ENCODE measurements around the gene NPEPL1.

NPEPL1 gene

GRCh38 chr20:58657986-58658385 is 34.6 kb upstream of the NPEPL1 start:
- DNase-seq (ENCODE audit: low read depth in 3 of 3), result no peak

GRCh38 chr20:58658760-58659159 is 33.8 kb upstream of the NPEPL1 start:
- DNase-seq (ENCODE audit: low read depth in 3 of 3), result no peak

GRCh38 chr20:58659841-58660240 is 32.8 kb upstream of the NPEPL1 start:
- no peak for DNase-seq (ENCODE audit: low read depth in 3 of 3)

GRCh38 chr20:58660855-58661597 is 31.6 kb upstream of the NPEPL1 start:
- peak in 1 of 3 experiments; percentile 20 for DNase-seq (ENCODE audit: low read depth in 3 of 3)

GRCh38 chr20:58661598-58662473 is 30.8 kb upstream of the NPEPL1 start:
- no peak for DNase-seq (ENCODE audit: low read depth in 3 of 3)

- no peak for DNase-seq (ENCODE audit: low read depth in 3 of 3)
Measured at GRCh38 chr20:58664331-58664730, 28.3 kb upstream of the NPEPL1 start.

- no peak for DNase-seq (ENCODE audit: low read depth in 3 of 3)
Measured at GRCh38 chr20:58664883-58665282, 27.7 kb upstream of the NPEPL1 start.

GRCh38 chr20:58665606-58666005 is 27.0 kb upstream of the NPEPL1 start:
- DNase-seq (ENCODE audit: low read depth in 3 of 3), result no peak

- DNase-seq (ENCODE audit: low read depth in 3 of 3), result no peak
Measured at GRCh38 chr20:58666702-58667101, 25.9 kb upstream of the NPEPL1 start.

GRCh38 chr20:58667975-58668374 is 24.6 kb upstream of the NPEPL1 start:
- no peak for DNase-seq (ENCODE audit: low read depth in 3 of 3)

GRCh38 chr20:58668901-58669286 is 23.7 kb upstream of the NPEPL1 start:
- DNase-seq (ENCODE audit: low read depth in 3 of 3), result no peak

GRCh38 chr20:58669287-58670006 is 23.2 kb upstream of the NPEPL1 start:
- DNase-seq (ENCODE audit: low read depth in 3 of 3), result no peak

GRCh38 chr20:58670102-58670501 is 22.5 kb upstream of the NPEPL1 start:
- no peak for DNase-seq (ENCODE audit: low read depth in 3 of 3)

- DNase-seq (ENCODE audit: low read depth in 3 of 3), result no peak
Measured at GRCh38 chr20:58670659-58671058, 21.9 kb upstream of the NPEPL1 start.

- DNase-seq (ENCODE audit: low read depth in 3 of 3), result no peak
Measured at GRCh38 chr20:58673119-58673518, 19.5 kb upstream of the NPEPL1 start.

GRCh38 chr20:58675146-58675584 is 17.4 kb upstream of the NPEPL1 start:
- DNase-seq (ENCODE audit: low read depth in 3 of 3), result no peak

GRCh38 chr20:58675641-58676040 is 17.0 kb upstream of the NPEPL1 start:
- no peak for DNase-seq (ENCODE audit: low read depth in 3 of 3)

- DNase-seq (ENCODE audit: low read depth in 3 of 3), result no peak
Measured at GRCh38 chr20:58676161-58676560, 16.4 kb upstream of the NPEPL1 start.

GRCh38 chr20:58677079-58677604 is 15.5 kb upstream of the NPEPL1 start:
- DNase-seq (ENCODE audit: low read depth in 3 of 3), result no peak

GRCh38 chr20:58677808-58678207 is 14.8 kb upstream of the NPEPL1 start:
- no peak for DNase-seq (ENCODE audit: low read depth in 3 of 3)

- DNase-seq (ENCODE audit: low read depth in 3 of 3), result no peak
Measured at GRCh38 chr20:58678806-58679205, 13.8 kb upstream of the NPEPL1 start.
